Caco-2 (cell line): ENCODE measurements around the gene MANSC4. TPM values are rescaled to one million over a fixed set of nuclear protein-coding genes. Genes with fewer than 3 reads are reported as not detected.

Experiments
- BruUV-seq: library from RNA; stranded (reverse); fragments of 400-500 nt; replicated peaks from 2 replicates; lab custom pipeline; 2021; lab: Mats Ljungman, UMichigan
- CTCF ChIA-PET: fragments of 300-600 bp; sonication (Branson Sonifier 250); formaldehyde crosslinking; loops from one replicate; lab custom pipeline; 2022; ENCODE audit warnings: antibody characterized with exemption; lab: Charles Lee
- POLR2A ChIA-PET: fragments of 300-600 bp; sonication (Branson Sonifier 250); formaldehyde crosslinking; loops from one replicate; lab custom pipeline; 2022; ENCODE audit warnings: antibody characterized with exemption; lab: Charles Lee
- DNase-seq, 2 experiments: peaks; one replicate each; pipeline versions ENCODE4 v3.0.0 to v3.0.0-alpha.2; 2020 to 2022
- H3K27me3 ChIP-seq: replicated peaks from 2 replicates; pipeline ENCODE4 v1.6.0; 2011; ENCODE audit warnings: low read length; ENCODE audit not compliant: control insufficient read depth, insufficient read depth
- H3K36me3 ChIP-seq: 2 replicates; pipeline ENCODE4 v1.5.1; 2011; ENCODE audit warnings: low read length; ENCODE audit not compliant: control insufficient read depth, insufficient read depth
- H3K4me1 ChIP-seq: fragments of 250-450 bp; sonication (Bioruptor Pico); 2 replicates; pipeline ENCODE4 v1.5.1; 2020; ENCODE audit warnings: mild to moderate bottlenecking
- H3K4me3 ChIP-seq: 2 replicates; pipeline ENCODE4 v1.5.1; 2011; ENCODE audit warnings: low read depth, mild to moderate bottlenecking, control low read depth, low read length
- H3K9me3 ChIP-seq: fragments of 250-450 bp; sonication (Bioruptor Pico); 2 replicates; pipeline ENCODE4 v1.5.1; 2020; ENCODE audit warnings: mild to moderate bottlenecking, moderate library complexity
- H3K27ac Mint-ChIP-seq: one replicate; pipeline ENCODE4 v1.8.0; 2022; ENCODE audit warnings: mixed read lengths; ENCODE audit not compliant: unreplicated experiment
- H3K27me3 Mint-ChIP-seq: one replicate; pipeline ENCODE4 v1.8.0; 2022; ENCODE audit warnings: mixed read lengths; ENCODE audit not compliant: insufficient read depth, unreplicated experiment
- H3K36me3 Mint-ChIP-seq: one replicate; pipeline ENCODE4 v1.8.0; 2022; ENCODE audit warnings: mild to moderate bottlenecking, mixed read lengths; ENCODE audit not compliant: insufficient read depth, unreplicated experiment
- H3K4me1 Mint-ChIP-seq: one replicate; pipeline ENCODE4 v1.8.0; 2022; ENCODE audit warnings: low read depth, mixed read lengths; ENCODE audit not compliant: unreplicated experiment
- H3K4me3 Mint-ChIP-seq: one replicate; pipeline ENCODE4 v1.8.0; 2022; ENCODE audit warnings: mild to moderate bottlenecking, moderate library complexity, mixed read lengths; ENCODE audit not compliant: unreplicated experiment
- H3K9me3 Mint-ChIP-seq: one replicate; pipeline ENCODE4 v1.8.0; 2022; ENCODE audit warnings: mixed read lengths; ENCODE audit not compliant: unreplicated experiment
- CTCF ChIP-seq, 2 experiments: fragments of 200-600 bp in 1 of 2; IDR thresholded peaks; 1 replicate in 1 of 2; 2 replicates in 1 of 2; pipeline versions ENCODE4 v1.5.1 to v1.8.0; 2011 to 2022; ENCODE audit warnings: antibody characterized with exemption in 1 of 2, control low read depth in 1 of 2, inconsistent platforms in 1 of 2, low read depth in 1 of 2, low read length in 1 of 2, mild to moderate bottlenecking in 1 of 2, moderate library complexity in 1 of 2; ENCODE audit not compliant: insufficient read depth in 1 of 2, severe bottlenecking in 1 of 2, unreplicated experiment in 1 of 2
- intact Hi-C: fragments of 100-400 bp; cut with micrococcal nuclease; formaldehyde crosslinking; loops from one replicate; pipeline ENCODE4 v1.10.0; 2022; ENCODE audit not compliant: unreplicated experiment
- total RNA-seq: library from RNA; stranded (reverse); gene quantifications from 2 replicates; pipeline ENCODE4 v1.2.3, GENCODE V29; 2022

MANSC4 gene
- total RNA-seq, 1 experiment from 2014 or later: not detected

DNA sequence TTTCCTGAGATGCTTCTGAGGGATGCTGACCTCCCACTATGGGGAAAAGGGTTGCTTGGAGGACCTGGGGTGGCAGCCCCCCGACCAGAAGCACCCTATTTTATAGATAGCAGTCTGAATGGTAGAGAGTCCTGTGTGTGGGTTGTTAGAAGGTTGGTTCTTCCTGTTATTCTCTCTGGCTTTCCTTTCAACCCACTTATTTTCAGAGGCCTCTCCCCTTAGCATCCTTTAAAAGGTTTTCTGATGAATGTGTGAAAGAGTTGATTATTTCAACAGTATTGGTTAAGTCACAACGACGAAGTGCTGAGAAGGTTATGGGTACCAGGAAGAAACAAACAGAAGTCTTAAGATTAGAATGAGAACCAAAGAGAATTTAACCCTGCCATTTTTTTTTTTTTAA lies 20.8 kb upstream of the MANSC4 start:
- intact Hi-C loops: no loop called here
- H3K27ac Mint-ChIP-seq: no peak overlapping the region
- no peaks in the 10 kb centered on the region for H3K27me3 ChIP-seq
- no peak for DNase-seq
- ChIA-PET POLR2A (no interaction called here), CTCF (interaction anchor here (0.6 kb wide), 2 partner anchors 21 to 256 kb away, joined by 3 to 7 read pairs; no protein-coding TSS in a partner anchor)
- H3K4me3 Mint-ChIP-seq: no peak overlapping the region
- H3K36me3 ChIP-seq: peaks cover 4% of the 10 kb centered on the region
- no peak for TF ChIP-seq CTCF (IDR thresholded peaks at IDR 0.05; ENCODE audit: insufficient read depth in 1 of 2, low read depth in 1 of 2, low read length in 1 of 2, severe bottlenecking in 1 of 2, unreplicated experiment in 1 of 2)
- H3K9me3 Mint-ChIP-seq: no peaks in the 10 kb centered on the region
- no peaks in the 10 kb centered on the region for H3K27me3 Mint-ChIP-seq
- H3K4me1 Mint-ChIP-seq: no peaks in the 10 kb centered on the region
- H3K4me3 ChIP-seq: no peak overlapping the region
- H3K9me3 ChIP-seq: no peaks in the 10 kb centered on the region
- H3K4me1 ChIP-seq: no peaks in the 10 kb centered on the region
- H3K36me3 Mint-ChIP-seq: peaks cover 37% of the 10 kb centered on the region
- BruUV-seq: no TSS peak

- peaks cover 4% of the 10 kb centered on the region for H3K36me3 ChIP-seq
- BruUV-seq: no TSS peak
- Mint-ChIP-seq H3K9me3 (no peaks in the 10 kb centered on the region), H3K4me3 (no peak overlapping the region), H3K36me3 (peaks cover 55% of the 10 kb centered on the region), H3K27me3 (no peaks in the 10 kb centered on the region), H3K27ac (no peak overlapping the region), H3K4me1 (no peaks in the 10 kb centered on the region)
- POLR2A ChIA-PET: no interaction called here
- H3K4me1 ChIP-seq: no peaks in the 10 kb centered on the region
- no peak for DNase-seq
- H3K27me3 ChIP-seq: no peaks in the 10 kb centered on the region
- H3K4me3 ChIP-seq: no peak overlapping the region
- CTCF ChIA-PET: interaction anchor here (1.0 kb wide), 1 partner anchor 11 kb away, joined by 3 read pairs; no protein-coding TSS in a partner anchor
- intact Hi-C loops: no loop called here
- no peaks in the 10 kb centered on the region for H3K9me3 ChIP-seq
- no peak for TF ChIP-seq CTCF (IDR thresholded peaks at IDR 0.05; ENCODE audit: insufficient read depth in 1 of 2, low read depth in 1 of 2, low read length in 1 of 2, severe bottlenecking in 1 of 2, unreplicated experiment in 1 of 2)
These were observed 17.4 kb upstream of the MANSC4 start for GRCh38 chr12:27797301-27798025.

DNA sequence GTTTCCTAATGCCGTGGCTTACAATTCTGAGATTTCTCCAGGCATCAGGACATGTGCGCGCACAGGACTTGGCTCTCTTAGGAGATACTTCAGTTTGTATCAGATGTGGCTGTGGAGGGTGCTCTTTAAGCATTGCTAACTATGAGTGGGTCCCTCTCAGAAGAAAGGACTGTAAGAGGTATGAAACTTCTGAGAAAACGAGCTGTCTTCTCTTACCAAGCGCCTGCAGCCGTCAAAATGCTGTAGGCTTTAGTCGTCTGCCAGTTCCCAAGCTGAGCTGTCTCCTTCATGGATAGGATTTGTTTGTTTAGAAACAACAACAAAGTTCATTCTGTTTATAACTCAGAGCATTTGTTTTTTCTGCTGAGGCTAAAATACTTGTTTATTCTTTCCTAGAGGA lies 16.1 kb upstream of the MANSC4 start:
- Mint-ChIP-seq H3K4me3 (no peak overlapping the region), H3K36me3 (peaks cover 65% of the 10 kb centered on the region), H3K27ac (no peak overlapping the region), H3K9me3 (no peaks in the 10 kb centered on the region), H3K27me3 (no peaks in the 10 kb centered on the region), H3K4me1 (no peaks in the 10 kb centered on the region)
- POLR2A ChIA-PET: no interaction called here
- DNase-seq: no peak
- no peak for TF ChIP-seq CTCF (IDR thresholded peaks at IDR 0.05; ENCODE audit: insufficient read depth in 1 of 2, low read depth in 1 of 2, low read length in 1 of 2, severe bottlenecking in 1 of 2, unreplicated experiment in 1 of 2)
- no TSS peak for BruUV-seq
- CTCF ChIA-PET: interaction anchor here (1.0 kb wide), 1 partner anchor 145 kb away, joined by 3 read pairs; no protein-coding TSS in a partner anchor
- H3K27me3 ChIP-seq: no peaks in the 10 kb centered on the region
- H3K4me3 ChIP-seq: no peak overlapping the region
- no peaks in the 10 kb centered on the region for H3K4me1 ChIP-seq
- intact Hi-C loops: no loop called here
- no peaks in the 10 kb centered on the region for H3K9me3 ChIP-seq
- peaks cover 4% of the 10 kb centered on the region for H3K36me3 ChIP-seq
